Neuron (in vitro differentiated cells): Measurements from ENCODE around the gene ZNF248.

Experiments
- H2AFZ ChIP-seq: one replicate; pipeline ENCODE4 v1.6.1; 2013; ENCODE audit warnings: low read depth, mild to moderate bottlenecking, inconsistent platforms, low read length, moderate library complexity
- H3K27me3 ChIP-seq: one replicate; pipeline ENCODE4 v1.6.1; 2013; ENCODE audit warnings: low read length; ENCODE audit not compliant: insufficient read depth
- H3K36me3 ChIP-seq: one replicate; pipeline ENCODE4 v1.6.1; 2013; ENCODE audit warnings: low read length; ENCODE audit not compliant: insufficient read depth
- H3K4me1 ChIP-seq: one replicate; pipeline ENCODE4 v1.6.1; 2013; ENCODE audit warnings: low read length; ENCODE audit not compliant: insufficient read depth
- H3K4me3 ChIP-seq: 2 replicates; pipeline ENCODE4 v1.5.1; 2013; ENCODE audit warnings: mild to moderate bottlenecking, low read length, moderate library complexity
- H3K9me3 ChIP-seq: one replicate; pipeline ENCODE4 v1.6.1; 2013; ENCODE audit warnings: low read length

ZNF248 gene

DNA sequence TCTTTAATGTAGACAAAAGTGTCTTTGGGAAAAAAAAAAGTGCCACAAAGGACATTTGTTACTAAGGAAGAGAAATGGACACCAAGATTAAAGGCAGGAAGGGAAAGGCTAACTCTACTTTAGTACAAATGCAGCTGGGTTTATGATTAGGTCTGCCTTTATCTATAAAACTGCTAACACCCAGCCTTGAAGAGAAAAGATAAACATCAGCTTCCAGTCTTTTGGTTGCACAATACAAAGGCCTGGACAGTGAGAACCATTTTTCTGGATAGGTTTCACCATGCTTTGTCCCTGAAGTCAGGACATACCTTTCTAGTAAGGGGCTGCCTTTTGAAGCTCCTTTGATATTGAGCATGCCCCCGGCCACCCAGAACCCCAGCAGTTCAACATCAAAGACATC lies 45.1 kb downstream of the ZNF248 start:
- Histone ChIP-seq H3K36me3 (no peaks in the 10 kb centered on the region), H3K4me1 (no peaks in the 10 kb centered on the region), H2AFZ (no peak overlapping the region), H3K9me3 (no peaks in the 10 kb centered on the region), H3K4me3 (no peak overlapping the region), H3K27me3 (no peaks in the 10 kb centered on the region)

- H3K4me3 ChIP-seq, result no peak overlapping the region
- no peaks in the 10 kb centered on the region for H3K9me3 ChIP-seq
- no peaks in the 10 kb centered on the region for H3K36me3 ChIP-seq
- no peak overlapping the region for H2AFZ ChIP-seq
- H3K27me3 ChIP-seq, result no peaks in the 10 kb centered on the region
- H3K4me1 ChIP-seq, result no peaks in the 10 kb centered on the region
Measured at GRCh38 chr10:37803269-37803668, 54.1 kb downstream of the ZNF248 start.

DNA sequence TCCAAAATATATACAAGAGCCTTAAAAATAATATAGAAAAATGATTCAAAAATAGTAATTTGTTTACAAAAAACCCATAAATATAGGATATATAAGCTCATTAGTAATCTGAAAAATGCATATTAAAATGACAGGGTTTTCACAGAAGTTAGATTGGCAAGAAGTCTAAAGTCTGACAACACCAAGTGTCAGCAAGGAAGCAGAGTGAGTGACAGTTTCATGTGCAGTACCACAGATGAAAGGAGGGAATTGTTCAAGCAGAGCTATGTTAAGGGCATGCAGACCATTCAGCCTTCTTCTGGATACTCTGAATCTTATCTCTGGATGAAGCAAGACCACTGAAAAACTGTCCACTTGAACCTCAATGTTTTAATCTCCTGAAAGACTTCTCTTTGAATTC lies 55.9 kb downstream of the ZNF248 start:
- no peaks in the 10 kb centered on the region for H3K9me3 ChIP-seq
- H3K27me3 ChIP-seq, result no peaks in the 10 kb centered on the region
- H3K36me3 ChIP-seq, result no peaks in the 10 kb centered on the region
- H3K4me1 ChIP-seq, result no peaks in the 10 kb centered on the region
- H3K4me3 ChIP-seq, result no peak overlapping the region
- H2AFZ ChIP-seq, result no peak overlapping the region

GRCh38 chr10:37794305-37794976 lies 63.0 kb downstream of the ZNF248 start:
- Histone ChIP-seq H2AFZ (no peak overlapping the region), H3K36me3 (no peaks in the 10 kb centered on the region), H3K9me3 (no peaks in the 10 kb centered on the region), H3K27me3 (no peaks in the 10 kb centered on the region), H3K4me3 (no peak overlapping the region), H3K4me1 (no peaks in the 10 kb centered on the region)

- H3K36me3 ChIP-seq, result no peaks in the 10 kb centered on the region
- H2AFZ ChIP-seq, result no peak overlapping the region
- H3K4me1 ChIP-seq, result no peaks in the 10 kb centered on the region
- no peaks in the 10 kb centered on the region for H3K27me3 ChIP-seq
- H3K9me3 ChIP-seq, result no peaks in the 10 kb centered on the region
- no peak overlapping the region for H3K4me3 ChIP-seq
Measured at GRCh38 chr10:37789590-37789989, 67.8 kb downstream of the ZNF248 start.

GRCh38 chr10:37784678-37785077 lies 72.7 kb downstream of the ZNF248 start:
- no peaks in the 10 kb centered on the region for H3K36me3 ChIP-seq
- H3K9me3 ChIP-seq, result no peaks in the 10 kb centered on the region
- H3K27me3 ChIP-seq, result no peaks in the 10 kb centered on the region
- no peak overlapping the region for H2AFZ ChIP-seq
- H3K4me3 ChIP-seq, result no peak overlapping the region
- no peaks in the 10 kb centered on the region for H3K4me1 ChIP-seq

GRCh38 chr10:37780536-37780935 lies 76.9 kb downstream of the ZNF248 start:
- Histone ChIP-seq H3K9me3 (no peaks in the 10 kb centered on the region), H3K4me3 (no peak overlapping the region), H3K4me1 (no peaks in the 10 kb centered on the region), H3K36me3 (no peaks in the 10 kb centered on the region), H2AFZ (no peak overlapping the region), H3K27me3 (no peaks in the 10 kb centered on the region)

DNA sequence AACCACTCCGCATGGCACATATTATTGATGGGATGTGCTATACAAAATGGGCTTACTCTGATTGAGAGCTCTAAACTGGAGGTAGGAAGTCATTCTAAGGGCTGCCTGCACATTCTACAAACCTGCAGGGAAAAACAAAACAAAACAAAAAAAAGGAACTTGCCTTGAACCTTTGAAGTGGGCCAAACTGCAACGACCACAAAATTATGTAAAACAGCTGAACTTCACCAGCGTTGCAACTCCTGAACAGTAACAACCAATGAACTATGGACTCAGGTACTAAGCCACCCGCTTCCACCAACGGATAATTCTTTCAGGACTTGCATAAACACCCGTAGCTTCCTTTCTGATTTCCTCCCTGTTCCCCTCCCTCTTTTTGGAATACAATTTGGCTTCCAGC lies 80.4 kb downstream of the ZNF248 start:
- no peak overlapping the region for H3K4me3 ChIP-seq
- no peaks in the 10 kb centered on the region for H3K27me3 ChIP-seq
- no peaks in the 10 kb centered on the region for H3K36me3 ChIP-seq
- H3K4me1 ChIP-seq, result no peaks in the 10 kb centered on the region
- H2AFZ ChIP-seq, result no peak overlapping the region
- H3K9me3 ChIP-seq, result no peaks in the 10 kb centered on the region

DNA sequence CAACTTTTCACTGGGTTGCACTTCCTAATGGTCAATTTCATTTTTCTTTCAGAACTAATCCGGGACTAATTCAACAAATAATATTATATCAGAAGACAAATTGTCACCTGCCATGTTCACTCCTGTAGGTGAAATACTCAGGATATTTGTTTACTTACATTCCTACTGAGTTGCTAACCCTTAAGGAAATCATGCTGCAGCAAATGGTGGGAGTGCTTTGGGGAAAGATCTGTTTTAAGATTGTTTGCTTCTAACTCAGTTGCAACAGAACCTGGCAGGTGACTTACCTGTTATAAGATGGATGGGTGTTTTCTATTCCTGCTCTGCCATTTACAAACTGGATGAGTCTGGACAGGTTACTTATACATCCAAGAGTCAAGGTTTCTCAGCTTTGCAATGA lies 81.8 kb downstream of the ZNF248 start:
- Histone ChIP-seq H3K4me1 (no peaks in the 10 kb centered on the region), H3K27me3 (no peaks in the 10 kb centered on the region)

DNA sequence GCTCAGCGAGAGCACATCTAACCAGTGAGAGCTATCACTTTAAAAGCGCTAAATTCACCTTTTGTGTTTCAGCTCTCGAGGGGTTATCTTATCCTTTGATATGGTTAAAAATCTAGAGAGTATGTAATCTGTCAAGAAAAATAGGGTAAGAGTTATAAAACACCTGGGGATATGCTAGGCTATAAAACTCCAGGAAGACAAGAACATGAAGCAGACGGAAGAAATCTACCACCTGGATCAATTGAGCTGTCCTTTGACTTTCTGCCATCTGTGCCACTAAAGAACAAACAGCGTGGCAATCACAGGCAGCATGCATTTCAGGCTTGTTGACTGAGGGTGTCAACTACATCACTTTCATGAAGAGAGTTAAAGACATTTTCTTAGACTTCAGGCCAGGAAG lies 83.1 kb downstream of the ZNF248 start:
- no peaks in the 10 kb centered on the region for H3K27me3 ChIP-seq
- H3K9me3 ChIP-seq, result no peaks in the 10 kb centered on the region
- no peak overlapping the region for H3K4me3 ChIP-seq

More for the DNA sequence above, 81.8 kb downstream of the ZNF248 start:
- no peaks in the 10 kb centered on the region for H3K9me3 ChIP-seq
- H3K4me3 ChIP-seq, result no peak overlapping the region
- no peaks in the 10 kb centered on the region for H3K36me3 ChIP-seq
- H2AFZ ChIP-seq, result no peak overlapping the region

DNA sequence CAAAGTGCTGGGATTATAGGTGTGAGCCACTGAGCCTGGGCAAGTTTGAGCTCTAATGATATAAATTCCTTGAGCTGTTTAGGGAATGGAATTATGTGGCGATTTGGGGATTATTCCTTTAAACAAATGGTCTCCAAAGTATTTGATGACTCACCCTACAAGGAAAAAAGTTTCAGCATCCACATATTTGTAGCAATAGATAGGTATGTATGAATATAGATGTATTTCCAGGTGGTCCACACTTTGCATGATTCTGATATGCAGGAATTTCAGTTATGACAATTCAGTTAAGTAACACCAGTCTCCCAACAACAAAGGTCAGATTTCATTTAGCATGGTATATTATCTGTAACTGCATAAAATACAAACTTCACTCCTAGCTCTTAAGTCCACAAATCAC lies 92.2 kb downstream of the ZNF248 start:
- Histone ChIP-seq H3K4me1 (peaks cover 3% of the 10 kb centered on the region), H3K9me3 (no peaks in the 10 kb centered on the region), H3K36me3 (no peaks in the 10 kb centered on the region), H3K4me3 (no peak overlapping the region), H3K27me3 (no peaks in the 10 kb centered on the region), H2AFZ (no peak overlapping the region)

More for the DNA sequence above, 83.1 kb downstream of the ZNF248 start:
- H2AFZ ChIP-seq, result no peak overlapping the region
- no peaks in the 10 kb centered on the region for H3K4me1 ChIP-seq
- H3K36me3 ChIP-seq, result no peaks in the 10 kb centered on the region

GRCh38 chr10:37763132-37763531 lies 94.3 kb downstream of the ZNF248 start:
- Histone ChIP-seq H3K27me3 (no peaks in the 10 kb centered on the region), H2AFZ (no peak overlapping the region), H3K4me1 (peaks cover 3% of the 10 kb centered on the region), H3K9me3 (no peaks in the 10 kb centered on the region), H3K36me3 (no peaks in the 10 kb centered on the region), H3K4me3 (no peak overlapping the region)

DNA sequence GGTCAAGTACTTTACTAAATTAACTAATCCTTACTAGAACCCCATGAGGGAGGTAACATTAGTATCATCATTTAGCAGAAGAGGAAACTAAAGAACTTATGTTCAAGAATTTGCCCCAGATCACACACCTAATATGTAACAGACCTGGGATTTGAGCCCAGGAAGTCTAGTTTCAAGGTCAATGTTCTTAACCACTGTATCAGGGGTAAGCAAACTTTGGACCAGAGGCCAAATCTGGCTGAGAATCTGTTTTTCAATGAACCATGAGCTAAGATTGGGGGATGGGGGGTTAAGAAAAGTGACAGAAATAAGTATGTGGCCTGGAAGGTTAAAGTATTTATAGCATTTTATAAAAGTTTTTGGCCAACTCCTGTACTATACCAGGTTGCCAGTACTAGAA lies 95.1 kb downstream of the ZNF248 start:
- Histone ChIP-seq H3K4me1 (peaks cover 3% of the 10 kb centered on the region), H3K4me3 (no peak overlapping the region), H2AFZ (no peak overlapping the region), H3K9me3 (no peaks in the 10 kb centered on the region), H3K36me3 (no peaks in the 10 kb centered on the region), H3K27me3 (no peaks in the 10 kb centered on the region)

DNA sequence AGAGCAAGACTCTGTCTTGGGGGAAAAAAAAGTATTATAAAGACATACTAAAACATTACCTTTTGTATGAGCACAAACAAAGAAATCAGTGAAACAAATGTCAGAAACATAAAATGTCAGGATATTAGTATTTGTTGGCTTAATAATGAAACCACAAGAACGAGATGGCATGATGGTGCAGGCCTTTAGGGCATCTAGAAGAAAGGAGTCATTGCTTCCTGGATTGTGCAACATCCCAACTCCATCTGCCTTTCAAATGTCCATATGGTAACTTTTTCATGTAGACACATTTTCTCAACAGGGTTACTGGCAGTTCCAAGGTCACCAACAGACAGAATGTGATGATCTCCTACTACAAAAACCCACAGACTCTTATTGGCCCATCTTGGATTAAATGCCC lies 96.6 kb downstream of the ZNF248 start:
- Histone ChIP-seq H3K36me3 (no peaks in the 10 kb centered on the region), H3K27me3 (no peaks in the 10 kb centered on the region), H3K9me3 (no peaks in the 10 kb centered on the region), H3K4me1 (peaks cover 3% of the 10 kb centered on the region), H2AFZ (no peak overlapping the region), H3K4me3 (no peak overlapping the region)
